HL-60 (cell line): ENCODE measurements around the gene RGS4.

ENCODE experiments used
- DNase-seq, 2 experiments: peaks; one replicate each; pipeline ENCODE4 v3.0.0-alpha.2; 2010 to 2020; ENCODE audit warnings: low read depth in 1 of 2, low spot score in 1 of 2
- H3K27ac ChIP-seq: fragments of 250-450 bp; sonication (Bioruptor Pico); replicated peaks from 2 replicates; pipeline ENCODE4 v1.5.1; 2020; ENCODE audit warnings: mild to moderate bottlenecking, moderate library complexity
- H3K27me3 ChIP-seq: fragments of 250-450 bp; sonication (Bioruptor Pico); 2 replicates; pipeline ENCODE4 v1.5.1; 2021; ENCODE audit warnings: mild to moderate bottlenecking, moderate library complexity; ENCODE audit not compliant: insufficient read depth, poor library complexity, severe bottlenecking
- H3K4me3 ChIP-seq: replicated peaks from 2 replicates; pipeline ENCODE4 v1.5.1; 2011; ENCODE audit warnings: mild to moderate bottlenecking, control low read depth, low read length; ENCODE audit not compliant: insufficient read depth
- GABPA ChIP-seq: IDR thresholded peaks from 2 replicates; pipeline ENCODE4 v1.6.1; 2012; ENCODE audit warnings: low read depth
- POLR2AphosphoS5 ChIP-seq: IDR thresholded peaks from 2 replicates; pipeline ENCODE4 v1.6.1; 2012; ENCODE audit warnings: low read depth
- REST ChIP-seq: IDR thresholded peaks from 2 replicates; pipeline ENCODE4 v1.6.1; 2012; ENCODE audit warnings: low read depth; ENCODE audit not compliant: insufficient replicate concordance
- SPI1 ChIP-seq: IDR thresholded peaks from 2 replicates; pipeline ENCODE4 v1.6.1; 2012; ENCODE audit warnings: low read depth, mild to moderate bottlenecking, borderline replicate concordance
- TF ChIP-seq, protein P1 (sequence below): IDR thresholded peaks from one replicate; pipeline ENCODE4 v1.5.1; 2011; ENCODE audit warnings: low read length, control low read depth, inconsistent platforms; ENCODE audit not compliant: insufficient read depth

Gene RGS4

GRCh38 chr1:163093579-163093978, 24.4 kb downstream of the RGS4 start:
- Histone ChIP-seq H3K4me3 (no peak overlapping the region), H3K27me3 (no peaks in the 10 kb centered on the region), H3K27ac (no peak overlapping the region)
- no peak for DNase-seq
- TF ChIP-seq, protein P1, sequence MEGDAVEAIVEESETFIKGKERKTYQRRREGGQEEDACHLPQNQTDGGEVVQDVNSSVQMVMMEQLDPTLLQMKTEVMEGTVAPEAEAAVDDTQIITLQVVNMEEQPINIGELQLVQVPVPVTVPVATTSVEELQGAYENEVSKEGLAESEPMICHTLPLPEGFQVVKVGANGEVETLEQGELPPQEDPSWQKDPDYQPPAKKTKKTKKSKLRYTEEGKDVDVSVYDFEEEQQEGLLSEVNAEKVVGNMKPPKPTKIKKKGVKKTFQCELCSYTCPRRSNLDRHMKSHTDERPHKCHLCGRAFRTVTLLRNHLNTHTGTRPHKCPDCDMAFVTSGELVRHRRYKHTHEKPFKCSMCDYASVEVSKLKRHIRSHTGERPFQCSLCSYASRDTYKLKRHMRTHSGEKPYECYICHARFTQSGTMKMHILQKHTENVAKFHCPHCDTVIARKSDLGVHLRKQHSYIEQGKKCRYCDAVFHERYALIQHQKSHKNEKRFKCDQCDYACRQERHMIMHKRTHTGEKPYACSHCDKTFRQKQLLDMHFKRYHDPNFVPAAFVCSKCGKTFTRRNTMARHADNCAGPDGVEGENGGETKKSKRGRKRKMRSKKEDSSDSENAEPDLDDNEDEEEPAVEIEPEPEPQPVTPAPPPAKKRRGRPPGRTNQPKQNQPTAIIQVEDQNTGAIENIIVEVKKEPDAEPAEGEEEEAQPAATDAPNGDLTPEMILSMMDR: no peak
- TF ChIP-seq GABPA (no peak), SPI1 (no peak), REST (no peak), POLR2AphosphoS5 (no peak)

GRCh38 chr1:163094182-163094581, 25.0 kb downstream of the RGS4 start:
- no peak overlapping the region for H3K27ac ChIP-seq
- H3K27me3 ChIP-seq: no peaks in the 10 kb centered on the region
- no peak overlapping the region for H3K4me3 ChIP-seq
- TF ChIP-seq REST (no peak), SPI1 (no peak), POLR2AphosphoS5 (no peak), GABPA (no peak)
- TF ChIP-seq, protein P1: no peak
- DNase-seq: no peak

DNA sequence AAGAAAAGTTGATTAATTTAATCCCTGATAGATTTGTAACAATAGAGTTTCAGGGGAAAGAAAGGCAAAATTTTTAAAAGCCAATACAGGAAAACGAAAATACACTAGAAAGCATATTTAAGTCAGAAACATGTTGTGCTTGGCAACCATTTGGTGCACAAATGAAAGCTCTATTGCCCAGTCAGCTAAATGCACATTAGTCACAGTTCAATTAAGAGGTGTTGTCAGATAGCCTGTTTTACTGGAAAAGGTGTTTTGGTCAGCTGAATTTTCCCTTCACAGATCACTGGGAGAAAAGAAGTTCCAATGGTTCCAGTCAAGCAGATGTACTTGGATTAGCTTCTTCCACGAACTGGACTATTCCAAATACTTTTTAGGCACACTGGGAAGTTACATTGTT, 25.4 kb downstream of the RGS4 start:
- TF ChIP-seq, protein P1: no peak
- TF ChIP-seq POLR2AphosphoS5: no peak
- TF ChIP-seq REST: no peak
- TF ChIP-seq SPI1: no peak
- TF ChIP-seq GABPA: no peak
- no peak overlapping the region for H3K4me3 ChIP-seq
- H3K27ac ChIP-seq: no peak overlapping the region
- no peak for DNase-seq
- no peaks in the 10 kb centered on the region for H3K27me3 ChIP-seq
